Suppressor macrophage treated with lipopolysaccharide for 4 hours (primary cell): ENCODE results near the gene ENTPD8.

ENCODE experiments used
- DNase-seq: peaks from one replicate; pipeline ENCODE4 v3.0.0-alpha.2; 2020

The ENTPD8 gene

DNA sequence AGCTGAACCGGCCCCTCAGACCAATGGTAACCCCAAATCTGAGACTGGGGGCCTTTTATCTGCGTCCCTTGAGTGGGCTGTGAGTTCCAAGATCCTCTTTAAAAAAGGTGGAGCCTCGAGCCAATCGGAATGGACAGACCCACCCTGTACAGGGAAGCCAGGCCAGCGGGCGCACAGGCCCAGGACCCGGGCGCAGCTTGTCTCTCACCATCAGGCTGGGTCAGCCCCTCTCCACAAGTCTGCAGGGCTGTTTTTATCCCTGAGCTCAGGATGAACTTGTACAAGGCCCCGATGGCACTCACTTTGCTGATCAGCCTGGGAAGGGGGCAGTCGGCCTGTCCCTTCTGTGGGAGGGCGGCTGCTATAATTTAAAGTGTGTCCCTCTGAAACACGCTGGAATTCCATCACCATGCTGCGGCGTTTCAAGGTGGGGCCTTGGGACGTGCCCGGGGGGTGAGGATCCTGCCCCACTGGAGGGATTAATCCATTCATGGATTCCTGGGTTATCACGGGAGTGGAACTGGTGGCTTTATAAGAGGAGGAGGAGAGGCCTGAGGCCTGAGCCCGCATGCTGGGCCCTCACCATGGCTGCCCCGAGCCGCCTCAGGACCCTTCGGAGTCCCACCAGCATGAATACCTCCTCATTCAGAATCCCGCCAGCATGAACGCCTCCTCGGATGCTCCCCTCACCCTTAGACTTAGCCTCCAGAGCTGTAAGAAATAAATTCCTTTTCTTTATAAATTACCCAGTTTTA is 32.3 kb downstream of the ENTPD8 start:
- DNase-seq = no peak

DNA sequence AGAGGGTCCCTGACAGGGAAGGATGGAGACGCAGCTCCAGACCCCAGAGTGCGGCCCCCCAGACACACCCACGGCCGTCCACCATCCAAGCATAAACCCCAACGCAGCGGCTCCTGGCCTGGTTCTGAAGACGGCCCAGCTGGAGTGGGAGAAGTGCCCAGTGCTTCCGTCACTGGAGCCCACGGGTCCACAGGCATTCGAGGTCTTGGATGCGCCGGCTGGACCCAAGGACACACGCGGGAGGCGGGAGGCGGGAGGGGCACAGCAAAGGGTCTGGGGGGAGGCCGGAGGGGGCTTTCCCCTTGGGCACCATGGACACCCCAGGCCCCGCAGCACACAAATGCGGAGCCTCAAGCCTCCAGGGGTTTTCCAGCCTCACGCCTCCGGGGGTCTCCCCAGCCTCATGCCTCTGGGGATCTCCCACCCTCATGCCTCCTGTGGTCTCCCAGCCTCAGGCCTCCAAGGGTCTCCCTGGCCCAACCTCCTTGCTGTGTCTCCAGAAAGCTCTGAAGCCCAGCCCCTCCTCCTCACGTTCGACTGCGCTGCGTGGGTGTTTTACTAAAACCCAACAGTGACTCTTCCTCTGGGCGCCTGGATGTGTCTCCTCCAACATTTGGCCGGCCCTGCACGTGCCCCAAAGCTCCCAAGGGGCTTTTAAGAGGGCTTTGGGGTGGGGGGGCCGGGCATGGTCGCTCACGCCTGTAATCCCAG is 33.4 kb downstream of the ENTPD8 start:
- no peak for DNase-seq

DNA sequence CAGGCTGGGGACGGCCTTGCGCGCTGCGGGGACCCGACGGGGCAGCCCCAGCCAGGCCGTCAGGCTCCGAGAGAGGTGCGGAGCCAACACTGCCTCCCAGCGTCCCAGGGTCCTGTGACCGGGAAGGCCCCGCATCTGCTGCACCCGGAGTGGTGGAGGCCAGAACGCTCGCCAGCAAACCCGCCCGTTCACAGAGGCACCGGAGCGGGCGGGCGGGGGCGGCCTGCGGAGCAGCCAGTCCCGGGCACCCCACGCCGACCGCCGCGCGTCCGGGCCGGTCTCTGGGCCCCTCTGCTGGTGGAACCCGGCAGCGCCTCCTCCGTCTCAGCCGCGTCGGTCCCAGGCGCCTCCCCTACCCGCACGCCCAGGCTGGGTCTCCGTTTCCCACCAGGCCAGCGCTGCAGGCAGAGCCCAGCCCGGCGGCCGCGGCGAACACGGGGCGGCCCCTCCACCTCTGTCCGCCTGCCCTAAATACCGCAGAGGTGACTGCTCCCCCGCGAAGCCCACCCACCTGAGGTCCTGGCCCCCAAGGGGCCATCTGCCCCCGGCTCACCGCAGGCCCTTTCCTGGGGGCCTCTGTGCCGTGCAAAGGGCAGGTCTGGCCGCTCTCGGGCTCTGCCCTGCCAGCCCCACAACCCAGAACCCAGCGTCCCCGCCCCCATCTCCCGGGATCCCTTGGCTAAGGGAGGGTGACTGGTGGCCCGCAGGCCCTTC is 34.1 kb downstream of the ENTPD8 start:
- peak; percentile 76 for DNase-seq

DNA sequence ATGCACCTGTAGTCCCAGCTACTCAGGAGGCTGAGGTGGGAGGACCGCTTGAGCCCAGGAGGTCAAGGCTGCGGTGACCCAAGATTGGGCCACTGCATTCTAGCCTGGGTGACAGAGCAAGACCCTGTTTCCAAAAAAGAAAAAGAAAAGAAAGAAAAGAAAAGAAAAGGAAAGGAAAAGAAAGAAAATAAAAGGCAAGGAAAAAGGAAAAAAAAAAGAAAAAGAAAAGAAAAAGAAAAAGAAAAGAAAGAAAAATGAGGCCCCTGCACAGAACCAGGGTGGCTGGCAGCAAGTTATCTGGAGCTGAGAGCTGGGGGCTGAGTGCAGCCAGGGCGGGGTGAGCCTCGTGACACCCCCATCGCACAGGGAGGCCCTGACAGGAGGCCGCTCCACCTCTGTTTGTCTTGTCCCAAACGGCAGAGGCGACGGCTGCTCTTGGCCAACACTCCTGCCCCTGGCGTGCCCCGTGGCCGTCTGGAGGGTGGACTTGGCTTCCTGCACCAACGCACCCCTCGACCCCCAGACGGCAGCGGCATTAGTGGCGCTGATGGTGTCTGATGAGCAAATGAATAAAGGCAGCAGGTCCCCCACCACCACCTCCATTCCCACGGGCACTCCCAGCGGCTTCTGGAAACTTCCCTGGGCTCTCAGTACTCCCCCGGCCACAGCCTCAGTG is 34.9 kb downstream of the ENTPD8 start:
- DNase-seq = no peak

DNA sequence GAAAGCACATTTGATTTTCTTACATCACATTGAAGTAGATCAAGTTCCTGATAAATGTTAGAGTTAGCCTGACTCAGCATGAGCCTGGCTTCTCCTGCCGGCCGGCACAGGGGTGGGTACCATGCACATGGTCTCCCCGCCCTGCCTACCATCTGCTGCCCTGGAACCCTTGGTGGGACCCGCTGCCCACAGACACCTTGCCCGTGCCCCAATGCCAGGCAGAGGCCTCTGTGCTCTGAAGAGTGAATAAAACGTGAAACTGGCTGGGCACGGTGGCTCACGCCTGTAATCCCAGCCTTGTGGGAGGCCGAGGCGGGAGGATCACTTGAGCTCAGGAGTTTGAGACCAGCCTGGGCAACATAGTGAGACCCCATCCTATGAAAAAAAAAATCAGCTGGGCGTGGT is 35.5 kb downstream of the ENTPD8 start:
- no peak for DNase-seq

DNA sequence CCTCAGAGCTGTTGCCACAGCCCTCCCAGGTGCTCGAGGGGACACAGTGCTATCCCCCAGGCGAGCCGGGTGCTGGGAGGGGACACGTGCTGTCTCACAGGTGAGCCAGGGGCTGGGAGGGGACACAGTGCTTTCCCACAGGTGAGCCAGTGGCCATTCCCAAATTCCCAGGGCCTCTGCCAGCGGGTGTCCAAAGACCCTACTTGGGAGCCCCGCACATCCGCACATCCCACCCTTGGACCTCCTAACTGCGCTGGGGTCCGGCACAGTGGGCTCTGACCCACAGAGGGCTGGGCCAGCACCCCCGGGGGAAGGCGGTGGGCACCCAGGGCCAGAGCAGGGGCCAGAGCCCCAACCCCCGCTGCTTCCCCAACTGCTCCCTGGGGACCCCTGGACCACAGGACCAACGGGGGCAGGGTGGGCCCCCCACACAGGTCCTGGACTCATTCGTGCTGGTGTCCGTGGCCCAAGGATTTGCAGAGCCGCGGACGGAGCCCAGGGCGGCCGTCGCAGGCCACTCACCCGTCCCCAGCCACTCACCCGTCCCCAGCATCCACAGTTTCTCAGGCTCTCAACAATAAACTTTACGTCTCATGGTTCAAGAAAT is 36.1 kb downstream of the ENTPD8 start:
- DNase-seq = no peak

DNA sequence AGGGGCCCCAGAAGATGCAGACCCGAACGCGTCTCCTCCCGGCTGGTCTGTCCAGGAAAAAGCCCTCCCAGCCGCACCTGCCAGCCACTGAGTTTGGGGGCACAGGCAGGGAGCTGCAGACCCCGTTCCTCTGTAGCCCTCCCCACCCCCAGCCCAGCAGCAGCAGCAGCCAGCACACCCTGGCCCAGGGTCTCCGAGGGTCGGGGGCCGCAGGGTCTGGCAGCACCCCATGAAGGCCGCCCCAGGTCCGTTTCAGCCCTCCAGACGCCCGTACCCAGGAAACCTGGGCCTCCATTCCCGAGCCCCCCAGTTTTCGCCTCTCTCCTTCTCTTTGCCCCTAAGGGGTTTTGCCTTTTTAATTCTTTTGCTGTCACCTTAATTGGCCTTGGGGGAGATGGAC is 37.9 kb downstream of the ENTPD8 start:
- DNase-seq = no peak

DNA sequence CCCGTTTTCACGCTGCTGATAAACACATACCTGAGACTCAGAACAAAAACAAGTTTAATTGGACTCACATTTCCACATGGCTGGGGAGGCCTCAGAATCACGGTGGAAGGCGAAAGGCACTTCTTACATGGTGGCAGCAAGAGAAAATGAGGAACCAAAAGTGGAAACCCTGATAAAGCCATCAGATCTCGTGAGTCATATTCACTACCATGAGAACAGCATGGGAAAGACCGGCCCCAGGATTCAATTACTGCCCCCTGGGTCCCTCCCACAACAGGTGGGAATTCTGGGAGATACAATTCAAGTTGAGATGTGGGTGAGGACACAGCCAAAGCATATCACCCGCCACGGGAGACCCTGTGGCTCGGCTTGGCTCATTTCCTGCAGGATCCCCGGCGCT is 38.4 kb downstream of the ENTPD8 start:
- DNase-seq = peak; percentile 45

DNA sequence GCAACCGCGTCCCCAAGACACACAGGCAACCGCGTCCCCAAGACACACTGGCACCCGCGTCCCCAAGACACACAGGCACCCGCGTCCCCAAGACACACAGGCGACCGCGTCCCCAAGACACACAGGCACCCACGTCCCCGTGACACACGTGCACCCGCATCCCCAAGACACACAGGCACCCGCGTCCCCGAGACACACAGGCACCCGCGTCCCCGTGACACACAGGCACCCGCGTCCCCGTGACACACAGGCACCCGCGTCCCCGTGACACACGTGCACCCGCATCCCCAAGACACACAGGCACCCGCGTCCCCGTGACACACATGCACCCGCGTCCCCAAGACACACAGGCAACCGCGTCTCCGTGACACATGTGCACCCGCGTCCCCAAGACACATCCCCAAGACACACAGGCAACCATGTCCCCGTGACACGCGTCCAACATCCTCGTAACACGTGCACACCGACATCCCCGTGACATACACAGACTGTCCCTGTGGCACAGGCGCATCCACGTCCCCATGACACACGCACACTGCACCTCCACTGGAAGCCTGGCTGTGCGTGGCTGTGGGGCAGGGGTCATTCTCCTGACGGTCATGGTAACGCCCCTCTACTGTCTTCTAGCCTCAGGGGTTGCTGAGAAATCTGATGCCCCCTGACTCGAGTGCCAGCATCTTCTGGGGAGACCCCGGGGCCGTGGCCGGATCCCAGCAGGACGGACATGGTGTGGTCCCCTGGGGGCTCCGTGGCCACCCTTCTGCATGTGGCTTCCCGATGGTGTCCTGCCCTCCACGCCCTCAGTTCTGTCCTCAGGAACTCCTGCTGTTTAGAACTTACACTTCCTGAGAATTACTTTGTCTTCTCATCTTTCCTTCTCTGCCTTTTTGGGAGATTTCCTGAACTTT is 42.3 kb downstream of the ENTPD8 start:
- DNase-seq = no peak

DNA sequence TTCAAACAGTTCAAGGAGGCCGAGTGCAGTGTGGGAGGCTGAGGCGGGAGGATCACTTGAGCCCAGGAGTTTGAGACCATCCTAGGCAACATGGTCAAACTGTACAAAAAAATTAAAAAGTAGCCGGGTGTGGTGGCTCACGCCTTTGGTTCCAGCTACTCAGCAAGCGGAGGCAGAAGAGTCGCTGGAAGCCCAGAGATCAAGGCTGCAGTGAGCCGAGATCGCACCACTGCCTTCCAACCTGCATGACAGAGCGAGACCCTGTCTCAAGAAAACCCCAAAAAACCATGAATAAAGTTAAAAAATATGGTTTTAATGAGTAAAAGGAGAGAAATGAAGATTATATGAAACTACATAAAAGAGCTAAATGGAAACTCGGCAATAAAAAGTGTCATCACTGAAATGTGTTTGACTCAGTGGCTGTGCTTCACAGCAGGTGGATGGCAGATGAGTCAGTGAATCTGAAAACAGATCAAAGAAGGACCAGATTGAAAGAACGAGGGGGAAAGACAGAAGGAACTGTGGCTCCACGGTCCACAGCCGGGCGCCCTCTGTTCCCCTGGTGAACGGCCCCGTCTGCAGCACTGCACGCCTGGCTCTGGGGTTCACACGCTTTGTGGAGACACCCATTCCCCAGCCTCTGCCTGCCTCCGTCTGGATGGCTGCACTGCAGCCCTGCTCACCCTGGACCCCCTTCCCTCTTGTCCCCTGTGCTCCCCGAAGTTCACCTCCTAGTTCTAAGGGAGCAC is 43.3 kb downstream of the ENTPD8 start:
- DNase-seq = no peak

DNA sequence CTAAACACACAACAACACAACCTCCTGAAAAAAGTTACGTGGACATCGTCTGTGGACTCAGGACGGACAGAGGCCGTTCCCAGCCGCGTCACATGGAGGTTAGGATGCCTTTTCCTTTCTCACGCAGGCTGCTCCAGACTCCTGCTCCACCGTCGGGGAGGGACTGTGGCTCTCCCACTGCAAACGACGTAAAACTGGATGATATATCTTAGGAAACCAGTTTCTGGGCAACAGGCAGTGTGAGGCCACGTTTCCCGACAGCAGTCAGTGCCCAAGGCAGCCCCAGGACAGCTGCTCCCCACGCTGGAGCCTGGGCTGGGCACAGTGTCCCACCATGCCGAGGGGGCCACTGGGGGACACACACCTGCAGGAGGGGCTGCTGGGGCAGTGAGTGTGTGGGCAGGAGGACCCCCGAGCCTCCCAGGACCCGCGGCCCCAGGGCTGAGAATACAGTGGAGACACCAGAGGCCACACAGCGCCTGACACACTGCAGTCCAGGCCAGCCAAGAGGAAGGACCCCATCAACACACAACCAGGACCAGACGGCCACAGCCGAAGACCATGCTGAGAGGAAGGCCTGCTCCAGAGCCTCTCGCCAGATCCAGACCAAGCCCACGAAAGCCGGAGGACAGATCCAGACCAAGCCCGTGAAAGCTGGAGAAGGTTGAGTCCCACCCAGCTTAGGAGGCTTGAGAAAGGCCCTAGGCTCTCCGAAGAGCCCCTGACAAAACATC is 44.4 kb downstream of the ENTPD8 start:
- no peak for DNase-seq

DNA sequence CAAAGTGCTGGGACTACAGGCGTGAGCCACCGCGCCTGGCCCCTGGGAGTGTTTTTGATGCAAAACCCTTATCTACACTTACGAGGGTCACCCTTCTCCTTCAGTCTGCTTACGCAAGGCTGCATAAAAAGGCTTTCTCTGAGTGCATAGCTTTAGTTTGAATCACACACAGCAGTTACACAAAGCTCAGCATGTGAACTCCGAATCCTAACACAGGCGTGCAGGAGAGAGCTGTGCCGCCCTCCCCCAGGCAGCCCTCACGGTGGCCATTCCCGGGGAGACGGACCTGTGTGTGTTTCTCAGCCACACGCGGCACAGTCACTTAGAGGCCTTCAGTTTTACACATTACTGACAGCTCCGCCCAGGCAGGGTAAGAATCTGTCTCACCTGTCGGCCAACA is 44.9 kb downstream of the ENTPD8 start:
- DNase-seq = no peak

DNA sequence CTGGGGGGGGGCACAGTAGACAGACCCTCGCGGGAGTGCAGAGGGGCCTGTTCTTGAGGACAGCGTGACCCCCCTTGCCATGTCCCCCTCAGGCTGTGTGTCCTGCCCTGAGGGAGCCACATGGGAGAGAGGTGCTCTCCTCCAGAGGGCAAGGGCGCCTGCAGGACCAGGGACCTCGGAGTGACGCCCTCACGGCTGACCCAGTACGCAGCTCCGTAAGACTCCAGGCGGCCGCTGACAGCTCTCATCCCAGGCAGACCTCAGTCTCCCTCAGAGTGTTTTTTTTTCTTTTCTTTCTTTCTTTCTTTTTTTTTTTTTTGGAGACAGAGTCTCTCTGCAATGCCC is 45.5 kb downstream of the ENTPD8 start:
- DNase-seq = no peak

DNA sequence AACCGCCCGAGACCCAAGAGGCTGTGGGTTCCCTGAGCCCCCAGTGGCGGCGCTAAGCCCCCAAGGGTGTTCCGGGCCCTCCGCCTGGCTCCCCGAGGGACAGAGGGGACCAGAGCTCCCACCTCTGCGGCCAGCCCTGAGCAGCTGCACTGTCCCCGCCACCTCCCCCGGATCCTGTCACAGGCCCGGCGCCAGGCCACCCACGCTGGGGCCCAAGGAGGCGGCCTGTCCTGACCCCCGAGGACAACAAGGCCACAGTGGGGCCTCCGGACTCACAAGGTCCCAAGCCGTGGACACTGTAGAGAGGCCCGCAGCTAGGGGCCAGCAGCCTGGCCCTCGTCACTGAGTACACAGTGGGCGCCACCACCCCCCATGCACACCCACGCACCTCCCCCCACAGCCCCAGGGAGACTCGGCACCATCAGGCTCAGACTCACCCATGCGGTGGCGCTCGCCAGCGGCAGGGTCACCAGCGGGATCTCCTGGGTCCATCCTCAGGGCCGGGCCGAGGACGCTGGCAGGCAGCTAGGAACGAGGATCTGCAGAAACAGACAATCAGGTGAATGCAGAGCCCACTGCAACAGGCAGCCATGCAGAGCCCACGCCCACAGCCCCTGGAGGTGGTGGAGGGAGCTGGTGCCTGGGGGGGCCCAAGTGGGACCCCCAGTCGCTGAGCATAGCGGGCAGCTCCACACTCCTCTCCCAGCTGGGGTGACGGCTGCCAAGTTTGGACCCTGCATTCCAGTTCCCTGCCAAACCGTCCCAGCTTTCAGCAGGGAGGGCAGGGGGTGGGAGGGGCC is 46.1 kb downstream of the ENTPD8 start:
- no peak for DNase-seq

DNA sequence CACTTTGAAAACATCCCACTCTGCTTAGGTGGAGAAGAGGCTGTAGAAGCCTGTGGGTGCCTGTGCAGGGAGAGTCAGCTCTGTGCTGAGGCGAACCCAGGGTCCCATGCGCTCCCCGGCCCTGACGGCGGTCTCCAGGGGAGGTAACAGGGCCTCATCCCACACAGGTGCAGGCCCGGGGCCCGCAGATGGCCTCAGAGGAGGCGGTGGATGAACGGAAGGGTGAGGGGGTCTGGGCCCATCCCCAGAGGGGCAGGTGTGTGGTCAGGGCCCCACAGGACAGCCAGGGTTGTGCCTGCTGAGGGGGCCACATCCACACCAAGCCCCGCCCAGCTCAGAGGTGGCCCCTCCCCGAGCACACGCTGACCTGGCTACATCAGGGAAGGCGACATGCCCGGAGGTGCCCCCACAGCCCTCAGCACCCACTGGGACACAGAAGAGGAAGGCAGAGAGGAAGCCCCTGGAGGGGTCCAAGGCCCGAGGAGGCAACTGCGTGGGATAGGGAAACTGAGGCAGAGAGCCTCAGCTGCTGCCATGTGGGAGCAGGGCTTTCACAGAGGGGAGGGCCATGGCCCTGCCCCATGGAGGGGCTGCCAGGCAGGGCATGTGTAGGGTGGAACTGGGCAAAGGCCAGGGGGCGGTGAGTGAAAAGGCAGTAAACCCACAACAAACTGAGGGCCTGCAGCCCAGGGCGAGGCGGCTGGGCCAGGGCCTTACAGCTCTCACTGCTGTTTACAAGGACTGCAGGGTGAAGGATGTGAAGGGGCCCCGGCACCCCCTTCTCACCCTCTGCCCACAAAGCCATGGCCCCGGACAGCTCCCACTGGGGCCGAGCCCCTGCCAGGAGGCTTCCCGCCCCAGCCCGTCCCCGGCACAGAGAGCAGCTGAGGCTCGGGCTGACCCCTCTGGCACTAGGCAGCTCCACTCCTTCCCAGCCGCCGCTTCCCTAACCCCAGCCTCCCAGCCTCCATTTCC is 47.7 kb downstream of the ENTPD8 start:
- no peak for DNase-seq

DNA sequence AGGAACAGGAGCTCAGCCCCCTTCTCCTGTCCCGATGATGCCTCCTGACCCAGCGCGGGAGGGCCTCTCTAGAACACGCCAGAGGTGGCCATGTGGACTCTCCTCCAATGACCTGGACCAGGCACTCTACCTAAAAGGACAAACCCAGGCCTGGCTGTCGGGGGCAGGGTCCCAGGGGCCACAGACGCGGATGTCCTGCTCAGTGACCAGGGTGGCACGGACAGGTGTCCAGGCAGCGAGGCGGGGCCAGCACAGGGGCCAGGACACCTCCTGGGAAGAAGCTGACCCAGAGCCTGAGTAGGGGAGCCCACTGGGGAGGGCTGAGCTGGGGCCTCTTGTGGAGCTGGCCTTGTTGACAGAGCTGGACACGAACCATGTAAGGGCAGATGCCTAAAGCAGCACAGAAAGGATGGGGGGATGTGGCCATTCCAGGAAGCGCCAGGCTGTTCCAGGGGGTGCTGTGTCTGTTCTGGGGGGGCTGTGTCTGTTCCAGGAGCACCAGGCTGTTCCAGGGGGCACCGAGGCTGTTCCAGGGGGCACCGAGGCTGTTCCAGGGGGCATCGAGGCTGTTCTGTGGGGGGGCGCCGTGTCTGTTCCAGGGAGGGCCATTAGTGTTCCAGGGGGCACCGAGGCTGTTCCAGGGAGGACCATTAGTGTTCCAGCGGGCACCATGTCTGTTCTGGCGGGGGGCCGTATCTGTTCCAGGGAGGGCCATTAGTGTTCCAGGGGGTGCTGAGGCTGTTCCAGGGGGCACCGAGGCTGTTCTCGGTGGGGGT is 48.7 kb downstream of the ENTPD8 start:
- no peak for DNase-seq

DNA sequence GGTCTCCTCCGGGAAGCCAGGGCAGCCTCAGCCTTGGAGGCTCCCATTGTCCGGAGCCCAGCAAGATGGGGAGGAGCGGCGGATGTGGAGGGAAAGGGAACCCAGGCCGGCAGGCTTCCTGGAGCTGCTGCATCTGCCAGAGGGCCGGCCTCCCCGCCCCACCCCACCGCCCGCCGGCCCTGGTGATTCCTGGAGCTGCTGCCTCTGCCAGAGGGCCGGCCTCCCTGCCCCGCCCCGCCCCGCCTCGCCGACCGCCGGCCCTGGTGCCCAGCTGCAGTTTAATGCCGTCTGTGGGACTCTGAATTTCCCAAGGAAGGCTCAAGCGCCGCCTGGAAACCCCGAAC is 49.8 kb downstream of the ENTPD8 start:
- DNase-seq = no peak
